Daoy (cell line): ENCODE measurements around the gene SLC2A2. TPM values are rescaled to one million over a fixed set of nuclear protein-coding genes. Genes with fewer than 3 reads are reported as not detected.

Source experiments
- DNase-seq: peaks from one replicate; pipeline ENCODE4 v3.0.0-alpha.2; 2015; ENCODE audit warnings: low read depth
- total RNA-seq: library from RNA; depleted of rRNA; stranded (reverse); fragments of >200 nt; shearing (Covaris generic); gene quantifications from 2 replicates; pipeline ENCODE4 v1.2.3, GENCODE V29; 2014

SLC2A2 gene
- total RNA-seq, 1 experiment from 2014 or later, result not detected

DNA sequence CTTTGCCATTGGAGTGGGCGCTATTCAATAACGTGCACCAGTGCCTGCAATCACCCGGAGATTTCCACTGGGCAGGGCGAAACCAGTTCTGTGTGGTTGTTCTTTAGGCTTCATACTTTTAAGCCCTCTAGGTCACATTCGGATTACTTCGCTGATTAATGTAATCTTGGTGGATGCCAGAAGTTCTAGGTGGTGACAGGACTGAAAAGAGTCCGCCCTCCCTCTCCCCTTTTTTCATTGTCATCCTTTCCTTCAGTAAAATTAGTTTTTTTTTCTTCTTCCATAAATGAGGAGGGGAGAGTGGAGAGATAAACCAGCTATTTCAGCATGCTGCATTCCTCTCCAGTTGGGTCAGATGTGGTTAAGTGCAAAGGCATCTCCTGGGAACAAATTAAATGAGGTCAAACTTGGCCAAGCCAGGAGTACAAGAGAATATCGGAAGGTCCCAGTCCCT, 2.3 kb upstream of the SLC2A2 start:
- DNase-seq, result peak; percentile 83

DNA sequence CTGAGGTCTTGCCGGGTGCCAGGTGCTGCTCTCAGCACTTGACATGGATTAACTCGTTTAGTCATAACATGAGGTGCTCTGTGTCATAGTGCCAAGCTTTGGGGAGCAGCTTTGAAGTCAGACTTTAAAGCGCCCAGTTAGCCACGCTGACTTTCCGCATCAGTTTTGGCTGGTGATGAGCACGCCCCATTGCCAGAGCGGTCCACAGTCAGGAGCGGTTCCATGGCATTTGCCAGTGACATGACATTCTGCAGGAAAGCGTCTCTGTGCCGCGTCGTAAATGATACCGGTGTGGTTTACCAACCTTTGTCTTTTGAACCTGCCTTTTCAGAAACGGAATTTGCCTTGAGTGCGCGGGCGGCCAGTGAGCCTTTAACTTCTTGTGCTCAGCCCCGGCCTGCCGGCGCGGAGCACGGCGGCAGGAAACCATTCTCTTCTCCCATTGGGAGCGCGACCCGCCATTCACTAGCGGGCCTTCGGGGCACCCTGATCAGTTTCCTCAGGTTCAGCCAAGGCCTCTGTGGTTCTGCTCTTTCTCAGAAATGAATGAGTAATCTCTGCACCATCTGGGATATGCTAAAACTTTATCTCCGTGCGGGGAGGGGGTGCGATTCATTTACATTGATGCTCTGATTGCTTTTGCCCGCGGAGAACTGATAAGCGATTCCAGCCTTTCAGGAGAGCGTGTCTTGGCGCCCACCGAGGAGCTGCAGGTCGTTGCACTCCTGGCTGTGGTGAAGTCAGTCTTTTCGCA, 1.7 kb upstream of the SLC2A2 start:
- DNase-seq, result peak; percentile 91

- DNase-seq, result no peak
Measured at GRCh38 chr3:171023566-171023965, 3.0 kb downstream of the SLC2A2 start.

DNA sequence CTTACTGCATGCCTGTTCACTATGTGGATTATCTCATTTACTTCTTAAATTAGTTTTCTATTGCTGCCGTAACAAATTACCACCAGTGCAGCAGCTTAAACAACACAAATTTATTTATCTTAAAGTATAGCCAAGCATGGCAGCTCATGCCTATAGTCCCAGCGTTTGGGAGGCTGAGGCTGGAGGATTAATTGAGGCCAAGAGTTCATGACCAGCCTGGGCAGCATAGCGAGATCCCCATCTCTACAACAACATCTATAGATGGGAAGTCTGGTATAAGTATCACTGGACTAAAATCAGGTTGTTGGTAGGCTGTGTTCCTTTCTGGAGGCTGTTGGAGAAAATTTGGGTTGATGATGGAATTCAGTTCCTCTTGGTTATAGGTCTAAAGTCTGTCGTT, 5.1 kb downstream of the SLC2A2 start:
- DNase-seq, result no peak

GRCh38 chr3:171018156-171018935, 8.2 kb downstream of the SLC2A2 start:
- no peak for DNase-seq

- no peak for DNase-seq
Measured at GRCh38 chr3:171013822-171014748, 12.4 kb downstream of the SLC2A2 start.

DNA sequence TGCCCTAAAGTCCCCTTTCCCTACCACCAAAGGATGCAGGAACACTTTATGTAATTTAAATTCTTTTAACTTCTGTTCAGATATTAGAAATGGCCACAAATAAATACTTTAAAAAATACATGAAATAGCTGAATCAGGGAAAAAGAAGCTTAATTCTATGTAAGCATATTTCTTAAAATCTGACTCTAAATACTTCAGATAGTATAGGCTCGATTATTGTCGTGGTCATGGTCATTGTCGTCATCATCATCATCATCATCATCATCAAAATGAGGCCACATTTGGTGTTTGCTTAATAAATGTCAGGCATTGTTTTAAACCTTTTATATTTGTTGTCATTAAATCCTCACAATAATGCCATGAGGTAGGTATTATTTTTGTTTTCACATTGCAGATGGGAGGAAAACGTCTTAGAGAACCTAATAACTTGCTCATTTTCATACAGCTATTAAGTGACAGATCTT, 14.6 kb downstream of the SLC2A2 start:
- DNase-seq, result no peak

- DNase-seq, result no peak
Measured at GRCh38 chr3:171011109-171011872, 15.2 kb downstream of the SLC2A2 start.

DNA sequence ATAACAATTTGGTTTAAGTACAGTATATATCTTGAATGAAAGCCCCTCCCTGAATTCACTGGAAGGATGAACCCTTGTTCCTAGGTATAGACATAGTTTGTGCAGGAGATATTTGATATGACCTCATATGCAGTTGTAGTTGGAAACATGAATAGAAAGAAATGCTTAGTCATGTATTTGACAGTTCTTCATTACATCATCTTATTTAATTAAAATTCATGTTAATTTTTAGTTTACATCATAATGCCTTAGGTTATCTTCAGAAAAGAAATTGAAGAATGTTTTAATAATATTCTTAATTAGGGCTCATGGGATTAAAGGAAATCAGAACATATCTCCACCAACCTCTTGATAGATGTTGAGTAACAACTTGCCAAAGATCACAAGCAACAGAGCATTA, 19.2 kb downstream of the SLC2A2 start:
- DNase-seq, result no peak

GRCh38 chr3:171005648-171006047, 20.9 kb downstream of the SLC2A2 start:
- DNase-seq, result peak; percentile 9

DNA sequence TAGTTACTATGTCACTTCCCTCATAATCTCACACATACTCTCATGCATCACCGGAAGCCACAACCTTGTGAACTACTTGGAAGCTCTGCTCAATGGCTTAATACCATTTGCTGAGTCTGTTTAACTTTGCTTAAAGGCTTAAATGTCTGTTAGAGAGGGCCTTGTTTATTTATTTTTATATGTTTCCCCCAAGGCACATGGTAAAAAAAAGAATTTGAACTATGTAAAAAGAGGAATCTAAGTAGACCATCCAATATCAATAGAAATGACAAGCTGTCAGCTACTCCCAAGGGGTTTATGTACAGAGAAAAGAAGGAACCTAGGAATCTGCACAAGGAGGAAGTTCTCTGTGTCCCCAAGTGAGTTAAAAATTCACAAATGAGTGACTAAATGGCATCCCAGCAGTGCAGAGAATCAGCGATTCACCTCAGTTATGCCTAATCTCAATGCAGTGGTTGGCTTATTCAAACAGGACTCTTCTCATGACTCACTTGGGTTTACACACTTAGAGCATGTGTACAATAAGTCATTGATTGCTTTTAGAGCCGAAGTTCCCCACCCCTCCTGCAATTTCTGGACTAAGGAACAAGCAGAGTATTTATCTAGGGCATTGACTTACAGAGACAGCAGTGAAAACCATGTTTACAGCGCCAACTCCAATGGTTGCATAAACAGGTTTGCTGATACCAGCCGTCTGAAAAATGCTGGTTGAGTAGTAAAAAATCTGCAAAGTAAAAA, 24.4 kb downstream of the SLC2A2 start:
- peak; percentile 65 for DNase-seq

DNA sequence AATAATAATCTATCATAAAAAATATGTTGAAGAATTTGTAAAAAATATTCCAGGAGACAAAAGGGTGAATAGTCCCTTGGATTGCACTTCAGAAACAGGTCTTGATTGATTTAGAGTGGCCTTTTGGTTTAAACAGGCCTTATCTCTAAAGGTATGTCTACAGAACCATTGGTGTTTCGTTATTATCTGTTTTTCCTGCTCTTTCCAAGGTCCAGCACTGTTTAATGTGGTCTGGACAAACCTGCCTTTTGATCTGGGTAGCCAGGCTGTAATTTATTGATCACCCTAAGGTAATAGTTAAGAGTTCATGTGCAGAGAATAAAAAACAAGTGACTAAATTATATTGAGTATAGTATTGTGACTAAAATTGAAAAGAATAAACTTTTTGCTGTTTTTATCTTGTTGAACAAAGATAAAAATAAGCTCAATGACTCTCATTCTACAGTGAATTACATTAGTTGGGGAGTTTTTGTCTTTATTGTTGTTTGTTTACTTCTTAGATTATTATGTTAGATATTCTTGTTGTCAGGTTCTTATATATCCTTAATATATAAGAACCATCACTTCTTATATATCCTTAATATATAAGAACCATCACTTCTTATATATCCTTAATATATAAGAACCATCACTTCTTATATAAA, 25.1 kb downstream of the SLC2A2 start:
- DNase-seq, result no peak

- peak; percentile 14 for DNase-seq
Measured at GRCh38 chr3:171000281-171000680, 26.2 kb downstream of the SLC2A2 start.

GRCh38 chr3:170999737-171000242, 26.7 kb downstream of the SLC2A2 start:
- peak; percentile 83 for DNase-seq

- no peak for DNase-seq
Measured at GRCh38 chr3:170997961-170998913, 28.3 kb downstream of the SLC2A2 start.

DNA sequence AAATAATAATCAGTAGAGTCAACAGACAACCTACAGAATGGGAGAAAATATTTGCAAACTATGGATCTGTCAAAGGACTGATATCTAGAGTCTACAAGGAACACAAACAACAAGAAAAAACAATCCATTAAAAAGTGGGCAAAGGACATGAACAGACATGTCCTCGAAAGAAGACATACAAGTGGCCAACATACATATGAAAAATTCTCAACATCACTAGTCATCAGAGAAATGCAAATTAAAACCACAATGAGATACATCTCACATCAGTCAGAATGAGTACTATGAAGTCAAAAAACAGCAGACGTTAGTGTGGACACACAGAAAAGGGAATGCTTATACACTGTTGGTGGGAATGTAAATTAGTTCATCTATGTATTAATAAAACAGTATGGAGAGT, 33.7 kb downstream of the SLC2A2 start:
- DNase-seq, result no peak

- DNase-seq, result no peak
Measured at GRCh38 chr3:170991664-170992063, 34.9 kb downstream of the SLC2A2 start.

- DNase-seq, result no peak
Measured at GRCh38 chr3:170989100-170989648, 37.3 kb downstream of the SLC2A2 start.
